Transverse colon (tissue), 4 donors: ENCODE measurements around the gene NBL1.

Experiments used
- EP300 ChIP-seq: sonication (generic); formaldehyde crosslinking; IDR thresholded peaks from one replicate; pipeline ENCODE4 v1.6.1; 2017; ENCODE audit warnings: antibody characterized with exemption, low read depth
- POLR2AphosphoS5 ChIP-seq, 3 donors: sonication (generic); formaldehyde crosslinking; IDR thresholded peaks; one replicate each; pipeline ENCODE4 v1.6.1; 2016; ENCODE audit warnings: antibody characterized with exemption in 3 of 3
- TF ChIP-seq, protein P1 (sequence below), 5 experiments: fragments of 200-600 bp in 3 of 5; fragments of 450-650 bp in 2 of 5; sonication (generic) in 3 of 5; IDR thresholded peaks; 1 replicate in 2 of 5; 2 replicates in 3 of 5; pipeline ENCODE4 v1.5.1; 2016 to 2017; ENCODE audit warnings: antibody characterized with exemption in 5 of 5, inconsistent platforms in 3 of 5, mild to moderate bottlenecking in 2 of 5, moderate library complexity in 1 of 5

DNA sequence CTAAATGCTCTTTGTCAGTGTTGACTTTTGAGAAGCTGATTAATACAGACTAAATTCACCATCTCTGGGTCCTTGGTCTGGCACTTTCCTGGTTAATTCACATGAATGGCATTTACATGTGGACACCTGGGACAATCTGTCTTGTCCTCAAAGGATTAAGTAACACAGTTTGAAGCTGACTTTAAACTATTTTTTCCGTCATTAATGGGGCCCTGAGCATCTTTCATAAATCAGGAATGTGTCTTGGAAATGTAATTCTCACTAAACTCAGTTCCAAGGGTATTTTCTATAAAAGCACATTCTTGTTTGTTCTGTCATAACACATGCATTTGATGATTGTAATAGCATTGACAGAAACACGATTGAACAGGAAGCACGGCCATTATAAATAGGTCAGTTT is 26.7 kb upstream of the NBL1 start:
- TF ChIP-seq EP300 (no peak), POLR2AphosphoS5 (IDR thresholded peaks at IDR 0.05) (no peak)
- TF ChIP-seq, protein P1, sequence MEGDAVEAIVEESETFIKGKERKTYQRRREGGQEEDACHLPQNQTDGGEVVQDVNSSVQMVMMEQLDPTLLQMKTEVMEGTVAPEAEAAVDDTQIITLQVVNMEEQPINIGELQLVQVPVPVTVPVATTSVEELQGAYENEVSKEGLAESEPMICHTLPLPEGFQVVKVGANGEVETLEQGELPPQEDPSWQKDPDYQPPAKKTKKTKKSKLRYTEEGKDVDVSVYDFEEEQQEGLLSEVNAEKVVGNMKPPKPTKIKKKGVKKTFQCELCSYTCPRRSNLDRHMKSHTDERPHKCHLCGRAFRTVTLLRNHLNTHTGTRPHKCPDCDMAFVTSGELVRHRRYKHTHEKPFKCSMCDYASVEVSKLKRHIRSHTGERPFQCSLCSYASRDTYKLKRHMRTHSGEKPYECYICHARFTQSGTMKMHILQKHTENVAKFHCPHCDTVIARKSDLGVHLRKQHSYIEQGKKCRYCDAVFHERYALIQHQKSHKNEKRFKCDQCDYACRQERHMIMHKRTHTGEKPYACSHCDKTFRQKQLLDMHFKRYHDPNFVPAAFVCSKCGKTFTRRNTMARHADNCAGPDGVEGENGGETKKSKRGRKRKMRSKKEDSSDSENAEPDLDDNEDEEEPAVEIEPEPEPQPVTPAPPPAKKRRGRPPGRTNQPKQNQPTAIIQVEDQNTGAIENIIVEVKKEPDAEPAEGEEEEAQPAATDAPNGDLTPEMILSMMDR (IDR thresholded peaks at IDR 0.05), result no peak
